GM18909 (cell line): ENCODE data around the gene ISLR2.
"Not testable (repeated sequence)": the region's sequence is repeated elsewhere in the genome, so short reads cannot be mapped to it uniquely, and the experiment has no call there.

Experiments used
- ATAC-seq: cut with Tn5 transposase; IDR thresholded peaks from one replicate; pipeline ENCODE4 v1.9.1; 2021; ENCODE audit warnings: mild to moderate bottlenecking; ENCODE audit not compliant: unreplicated experiment, poor library complexity

The ISLR2 gene, protein sequence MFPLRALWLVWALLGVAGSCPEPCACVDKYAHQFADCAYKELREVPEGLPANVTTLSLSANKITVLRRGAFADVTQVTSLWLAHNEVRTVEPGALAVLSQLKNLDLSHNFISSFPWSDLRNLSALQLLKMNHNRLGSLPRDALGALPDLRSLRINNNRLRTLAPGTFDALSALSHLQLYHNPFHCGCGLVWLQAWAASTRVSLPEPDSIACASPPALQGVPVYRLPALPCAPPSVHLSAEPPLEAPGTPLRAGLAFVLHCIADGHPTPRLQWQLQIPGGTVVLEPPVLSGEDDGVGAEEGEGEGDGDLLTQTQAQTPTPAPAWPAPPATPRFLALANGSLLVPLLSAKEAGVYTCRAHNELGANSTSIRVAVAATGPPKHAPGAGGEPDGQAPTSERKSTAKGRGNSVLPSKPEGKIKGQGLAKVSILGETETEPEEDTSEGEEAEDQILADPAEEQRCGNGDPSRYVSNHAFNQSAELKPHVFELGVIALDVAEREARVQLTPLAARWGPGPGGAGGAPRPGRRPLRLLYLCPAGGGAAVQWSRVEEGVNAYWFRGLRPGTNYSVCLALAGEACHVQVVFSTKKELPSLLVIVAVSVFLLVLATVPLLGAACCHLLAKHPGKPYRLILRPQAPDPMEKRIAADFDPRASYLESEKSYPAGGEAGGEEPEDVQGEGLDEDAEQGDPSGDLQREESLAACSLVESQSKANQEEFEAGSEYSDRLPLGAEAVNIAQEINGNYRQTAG

DNA sequence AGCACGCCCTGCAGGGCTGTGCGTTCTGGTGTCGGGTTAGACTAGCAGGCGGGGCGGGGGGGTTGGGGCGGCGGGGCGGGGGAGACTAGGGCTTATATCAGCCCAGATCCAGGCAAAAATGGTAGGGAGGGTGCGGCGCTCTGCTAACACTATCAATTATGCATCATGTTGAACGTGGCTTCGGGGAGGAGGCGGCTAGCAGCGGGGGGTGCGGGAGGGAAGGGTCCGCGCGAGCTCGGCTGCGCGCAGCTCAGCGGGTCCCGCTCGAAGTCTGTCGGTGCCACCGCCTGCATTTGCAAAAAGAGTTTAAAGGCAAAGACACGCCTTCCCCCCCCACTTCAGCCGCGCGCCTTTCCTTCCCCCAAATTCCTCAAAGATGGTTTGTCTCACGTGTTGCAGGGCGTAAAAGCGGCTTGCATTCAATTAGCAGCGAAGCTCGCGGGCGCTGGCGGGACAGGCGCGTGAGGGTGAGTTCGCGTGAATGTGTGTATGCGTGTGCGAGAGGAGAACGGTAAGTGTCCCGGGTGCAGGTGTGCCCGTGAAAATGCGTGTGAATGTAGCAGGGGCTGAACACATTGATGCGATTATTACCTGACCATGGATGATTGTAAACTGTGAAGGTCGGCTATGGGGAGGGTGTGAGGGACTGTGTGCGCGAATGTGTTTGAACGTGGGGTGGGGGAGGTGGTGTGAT, at the start of gene ISLR2:
TSS of gene ISLR2 (plus strand) at position 432 of the 694 bp plus-strand sequence. CDS start 2,169 bp downstream, outside the sequence.
- no peak for ATAC-seq

DNA sequence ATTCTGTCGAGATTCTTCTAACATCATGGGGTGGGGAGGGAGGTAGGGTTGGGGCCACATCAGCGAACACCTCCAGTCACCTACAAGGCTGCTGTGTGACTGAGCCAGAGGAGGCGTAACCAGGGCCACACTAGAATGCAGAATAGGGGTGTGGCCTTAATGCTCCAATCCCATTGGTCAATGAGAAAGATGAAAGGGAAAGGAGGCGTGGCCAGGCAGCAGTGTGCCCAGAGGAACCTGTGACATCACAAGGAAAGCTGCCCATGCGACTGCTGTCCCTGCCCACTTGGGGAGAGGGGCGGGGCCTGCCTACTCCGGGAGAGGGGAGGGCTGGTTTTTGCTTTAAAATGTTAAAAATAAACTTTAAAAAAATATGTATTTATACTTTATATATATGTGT, 47.9 kb upstream of the ISLR2 start, which contains the start of gene GOLGA6A:
TSS of gene GOLGA6A (minus strand) at position 101 of the 400 bp plus-strand sequence. CDS start at position 60, 41 bp downstream.
- ATAC-seq: not testable (repeated sequence)

DNA sequence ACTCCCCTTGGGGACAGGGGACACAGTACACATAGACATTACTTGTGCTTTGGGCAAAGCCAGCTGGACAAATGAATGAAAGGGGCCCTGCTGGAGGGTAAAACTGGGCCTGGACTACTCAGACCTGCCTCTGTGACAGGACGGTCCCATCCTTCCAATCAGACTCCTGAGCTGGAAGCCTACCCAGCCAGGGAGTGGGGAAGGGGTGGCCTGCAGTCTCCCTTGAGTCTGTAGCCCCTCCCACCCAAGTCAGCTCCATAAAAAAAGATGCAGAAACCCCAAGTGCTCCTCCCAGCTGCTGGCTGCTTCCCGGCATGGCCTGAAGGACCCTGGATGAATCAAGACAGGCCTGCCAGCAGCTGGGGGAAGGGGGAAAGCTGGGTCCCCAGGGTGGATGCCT, 35.8 kb upstream of the ISLR2 start:
- not testable (repeated sequence) for ATAC-seq

DNA sequence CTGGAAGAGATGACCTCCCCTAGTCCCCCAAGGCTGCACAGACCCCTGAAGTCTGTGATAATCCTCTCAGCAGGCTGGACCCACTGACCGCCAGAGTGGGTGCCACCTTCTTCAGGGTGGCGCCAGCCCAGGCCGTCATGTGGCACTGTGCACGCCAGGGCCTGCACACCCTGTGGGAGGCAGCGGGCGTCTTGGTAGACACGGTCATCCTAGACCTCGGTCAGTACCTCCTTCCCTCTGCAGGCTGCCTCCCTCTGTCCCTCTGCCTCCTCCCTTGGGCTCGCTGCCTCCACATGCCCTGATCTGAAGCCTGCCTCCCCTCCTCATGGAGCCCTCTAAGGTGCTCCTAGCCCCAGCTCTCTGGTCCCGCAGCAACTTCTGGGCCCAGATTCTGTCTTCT, 34.8 kb upstream of the ISLR2 start:
- ATAC-seq: not testable (repeated sequence)

DNA sequence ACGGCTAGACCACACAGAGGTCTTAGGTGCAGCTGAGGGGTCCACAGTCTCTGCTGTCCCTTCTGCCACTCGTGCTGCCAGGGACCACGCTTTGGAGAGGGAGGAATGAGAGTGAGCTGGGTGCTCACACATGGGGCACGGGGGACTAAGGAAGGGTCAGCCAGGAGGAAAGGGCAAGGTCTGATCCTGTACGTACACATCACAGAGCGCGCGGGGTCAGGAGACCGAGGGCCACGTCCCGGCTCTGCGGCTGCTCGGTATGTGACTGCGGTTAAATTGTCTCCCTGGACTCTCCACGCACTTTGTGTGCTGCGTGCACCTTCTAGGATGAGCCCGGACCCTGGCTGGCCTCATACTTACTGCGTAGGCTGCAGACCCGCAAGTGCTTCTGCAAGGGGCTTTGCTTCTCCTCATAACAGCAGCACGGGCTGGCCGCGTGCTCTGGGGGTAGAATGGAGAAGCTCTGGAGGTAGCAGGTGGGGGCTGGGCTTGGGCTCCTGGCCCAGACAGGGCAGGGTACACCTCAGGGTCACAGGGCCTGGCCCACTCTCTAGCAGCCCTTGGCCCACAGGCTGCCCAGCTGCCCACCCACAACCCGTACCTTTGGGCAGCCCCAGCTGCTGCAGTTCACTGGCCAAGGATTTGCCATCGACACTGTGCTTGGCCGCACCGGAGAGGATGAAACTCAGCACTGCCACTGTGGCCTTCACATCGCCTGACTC, 33.5 kb upstream of the ISLR2 start:
- ATAC-seq: not testable (repeated sequence)

DNA sequence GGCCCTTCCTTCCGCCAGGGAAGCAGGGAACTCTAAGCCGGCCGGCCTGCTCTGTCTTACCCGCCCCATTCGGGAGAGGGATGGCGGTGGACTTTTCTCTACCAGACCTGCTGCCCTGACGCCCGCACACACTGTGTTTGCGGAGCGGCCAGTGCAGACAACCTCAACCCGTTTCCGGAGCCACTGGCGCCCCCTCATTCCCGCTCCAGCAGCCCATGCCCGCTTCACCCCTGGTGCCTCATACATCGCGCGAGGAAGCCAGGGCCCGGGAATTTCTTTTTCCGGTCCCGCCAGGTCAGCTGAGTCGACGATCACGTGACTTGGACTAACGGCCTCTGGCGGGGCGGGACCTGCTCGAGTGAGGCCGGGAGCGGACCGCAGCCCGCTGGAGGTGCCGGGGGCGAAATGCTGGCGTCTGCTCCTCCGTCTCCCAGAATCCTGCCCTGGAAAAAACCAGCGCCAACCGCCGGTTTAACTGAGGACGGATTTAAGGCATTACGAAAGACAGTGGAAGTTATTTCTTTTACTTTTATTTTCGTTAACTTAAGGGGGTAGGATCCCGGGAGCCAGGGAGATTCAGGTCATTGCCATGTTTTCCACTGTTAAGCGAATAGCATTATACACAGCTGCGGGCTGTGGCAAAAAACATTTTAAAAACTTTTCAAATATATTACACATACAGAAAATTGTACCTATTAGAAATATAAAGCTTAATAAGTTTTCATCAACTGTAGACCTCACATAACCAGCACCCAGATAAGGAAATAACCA, 30.2 kb upstream of the ISLR2 start:
- peak; percentile 89 for ATAC-seq

DNA sequence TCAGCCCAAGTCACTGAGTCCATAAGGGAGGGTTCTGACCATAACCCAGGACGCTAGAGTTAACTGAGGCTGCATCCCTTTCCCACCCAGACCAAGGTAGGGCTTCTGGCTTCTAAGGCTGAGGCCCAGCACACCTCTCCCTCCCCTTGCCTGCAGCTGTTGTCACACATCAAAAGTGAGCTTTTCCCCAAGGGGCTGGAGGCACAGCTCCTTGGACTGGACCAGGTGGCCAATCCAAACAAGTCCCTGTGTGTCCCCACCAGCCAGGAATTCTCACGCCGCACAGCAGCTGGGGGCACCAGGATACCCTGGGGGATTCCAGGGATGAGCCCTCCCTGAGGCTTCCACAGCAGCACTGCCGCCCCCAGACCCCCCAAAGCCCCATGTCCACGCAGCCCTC, 22.3 kb upstream of the ISLR2 start:
- ATAC-seq: no peak

DNA sequence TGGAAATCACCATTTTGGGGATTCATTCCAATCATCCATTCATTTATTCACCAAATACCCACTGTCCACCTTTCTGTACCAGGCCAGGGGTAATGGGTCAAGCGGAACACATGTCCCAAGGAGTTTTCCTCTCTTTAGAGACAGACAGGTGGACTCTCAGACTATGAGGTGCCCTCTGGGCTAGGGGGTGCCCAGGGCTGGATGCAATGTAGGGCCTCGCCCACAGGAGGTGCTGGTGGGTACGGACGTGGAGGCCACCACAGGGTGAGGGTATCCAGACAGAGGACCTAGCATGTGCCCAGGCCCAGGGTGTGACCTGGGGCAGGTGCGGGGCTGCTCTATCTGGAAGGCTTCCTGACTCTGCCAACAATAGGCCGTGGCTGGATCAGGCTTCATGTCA, 21.8 kb upstream of the ISLR2 start:
- ATAC-seq: not testable (repeated sequence)

DNA sequence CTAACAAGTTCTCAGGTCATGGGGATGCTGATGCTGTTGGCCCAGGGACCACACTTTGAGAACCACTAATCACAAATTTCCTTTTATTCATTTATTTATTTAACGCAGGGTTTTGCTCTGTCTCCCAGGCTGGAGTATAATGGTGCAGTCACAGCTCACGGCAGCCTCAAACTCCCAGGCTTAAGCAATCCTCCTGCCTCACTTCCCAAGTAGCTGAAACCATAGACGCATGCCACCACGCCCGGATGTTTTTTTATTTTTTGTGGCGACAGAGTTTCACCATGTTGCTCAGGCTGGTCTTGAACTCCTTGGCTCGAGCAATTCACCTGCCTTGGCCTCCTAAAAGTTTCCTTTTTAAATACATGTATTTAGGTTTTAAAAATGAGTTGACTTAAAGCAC, 20.7 kb upstream of the ISLR2 start:
- no peak for ATAC-seq

DNA sequence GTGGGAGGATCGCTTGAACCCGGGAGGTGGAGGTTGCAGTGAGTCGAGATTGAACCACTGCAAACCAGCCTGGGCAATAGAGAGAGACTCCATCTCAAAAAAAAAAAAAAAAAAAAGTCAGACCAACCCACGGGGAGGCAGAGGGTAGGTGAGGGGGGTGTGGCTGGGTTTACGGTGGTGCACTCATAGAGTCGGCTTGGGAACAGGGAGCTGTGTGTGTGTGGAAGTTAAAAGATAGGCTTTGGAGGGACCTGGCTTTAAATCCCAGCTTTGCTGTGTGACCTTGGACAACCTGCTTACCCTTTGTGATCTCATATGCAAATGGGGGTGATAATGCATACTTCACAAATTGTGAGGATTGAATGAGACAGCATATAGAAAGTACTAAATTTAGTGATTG, 10.0 kb upstream of the ISLR2 start:
- ATAC-seq: no peak

DNA sequence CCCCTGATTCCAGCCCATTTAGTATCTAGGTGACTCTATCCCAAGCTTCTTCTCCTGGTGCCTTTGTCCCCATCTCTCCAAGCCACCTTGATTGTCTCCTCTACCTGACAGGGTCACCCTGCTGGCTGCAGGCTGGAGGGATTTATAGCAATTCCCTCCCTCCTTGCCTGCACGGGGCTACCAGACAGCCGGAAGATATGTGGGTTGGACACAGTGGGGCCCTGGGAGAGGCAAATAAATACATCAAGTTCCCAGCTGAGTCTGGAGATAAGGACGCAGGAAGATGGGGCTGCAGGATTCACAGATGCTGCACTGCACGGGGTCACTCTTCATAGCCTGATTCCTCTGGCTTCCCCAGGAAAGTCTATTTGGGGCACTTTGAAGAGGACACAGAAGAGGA, 9.3 kb upstream of the ISLR2 start:
- no peak for ATAC-seq

DNA sequence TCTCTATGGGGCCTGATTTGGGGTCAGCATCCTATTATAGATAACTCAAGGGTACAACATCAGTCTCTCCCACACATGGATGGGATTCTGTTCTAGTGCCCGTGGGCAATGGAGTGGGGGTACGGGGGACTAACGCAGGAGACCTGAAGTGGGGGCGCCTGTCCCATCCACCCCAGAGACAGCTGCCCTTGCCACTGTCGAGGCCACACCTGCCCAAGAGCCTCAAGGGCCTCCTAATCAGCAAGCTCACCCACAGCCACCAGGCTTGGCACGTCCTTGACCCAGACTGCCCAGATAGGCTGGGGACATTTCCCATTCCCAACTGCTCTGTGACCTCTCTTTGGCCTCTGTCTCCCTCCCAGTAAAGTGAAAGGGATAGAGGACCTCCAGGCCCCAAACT, 8.5 kb upstream of the ISLR2 start:
- no peak for ATAC-seq

DNA sequence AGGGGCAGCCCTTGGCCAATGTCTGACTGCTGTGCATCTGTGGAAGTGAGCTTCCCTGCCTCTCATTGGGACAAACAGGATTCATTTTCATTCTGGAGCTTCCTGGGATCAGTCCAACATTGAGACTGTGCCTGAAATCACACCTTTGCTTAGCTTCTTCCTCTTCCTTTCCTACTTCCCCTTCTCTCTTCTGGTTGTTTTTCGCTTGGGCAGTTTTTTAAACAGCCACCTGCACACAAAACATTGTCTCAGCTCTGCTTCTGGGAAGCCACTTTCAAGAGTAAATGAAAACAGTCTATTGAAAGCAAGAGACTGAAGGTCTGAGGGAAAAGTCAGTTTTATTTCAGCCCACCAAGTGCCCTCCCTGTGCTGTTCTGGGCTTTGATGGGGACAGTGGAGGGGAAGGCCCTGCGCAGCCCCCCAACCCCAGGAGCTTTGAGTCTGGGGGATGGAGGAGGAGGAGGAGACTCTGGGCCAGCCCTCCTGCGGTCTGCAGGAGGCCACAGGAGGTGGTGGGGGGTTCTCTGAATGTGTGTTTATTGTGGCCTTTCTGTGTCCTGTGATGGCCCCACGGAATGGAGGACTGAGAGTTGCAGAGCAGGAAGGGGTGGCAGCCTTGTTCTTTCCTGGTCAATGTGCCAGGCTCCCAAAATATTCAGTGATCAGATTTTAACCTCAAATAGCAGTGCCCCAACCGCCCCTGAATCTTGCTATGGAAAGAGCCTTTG, 7.8 kb upstream of the ISLR2 start:
- no peak for ATAC-seq

DNA sequence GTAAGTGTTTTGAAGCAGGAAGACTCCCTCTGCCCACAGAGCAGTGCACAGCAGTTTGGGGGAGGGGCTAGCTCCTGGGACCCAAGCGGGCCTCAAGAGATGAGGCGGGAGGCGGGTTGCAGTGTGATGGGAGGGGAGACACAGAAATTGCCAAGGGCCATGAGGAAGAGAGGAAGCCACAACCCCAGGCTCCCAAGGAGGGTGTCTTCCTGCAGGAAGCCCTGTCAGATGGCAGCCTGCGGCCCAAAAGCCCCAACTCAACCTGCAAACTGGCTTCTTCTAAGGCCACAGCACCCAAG, 7.3 kb upstream of the ISLR2 start:
- no peak for ATAC-seq

DNA sequence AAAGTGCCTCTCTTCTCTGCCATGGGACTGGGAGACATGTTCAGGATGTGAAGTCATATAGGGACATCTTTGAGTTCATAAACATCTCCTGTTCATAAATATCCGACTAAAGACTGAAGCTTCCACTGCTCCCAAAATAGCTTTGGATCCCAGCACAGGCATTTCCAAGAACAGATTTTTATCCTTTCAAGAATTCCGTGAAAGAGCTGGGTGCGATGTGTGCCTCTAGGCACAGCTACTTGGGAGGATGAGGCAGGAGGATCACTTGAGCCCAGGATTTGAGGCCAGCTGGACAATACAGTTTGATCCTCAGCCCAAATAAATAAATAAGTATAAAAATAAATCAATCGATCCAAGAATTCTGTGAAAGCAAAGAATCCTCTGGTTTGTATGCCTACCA, 6.7 kb upstream of the ISLR2 start:
- no peak for ATAC-seq

DNA sequence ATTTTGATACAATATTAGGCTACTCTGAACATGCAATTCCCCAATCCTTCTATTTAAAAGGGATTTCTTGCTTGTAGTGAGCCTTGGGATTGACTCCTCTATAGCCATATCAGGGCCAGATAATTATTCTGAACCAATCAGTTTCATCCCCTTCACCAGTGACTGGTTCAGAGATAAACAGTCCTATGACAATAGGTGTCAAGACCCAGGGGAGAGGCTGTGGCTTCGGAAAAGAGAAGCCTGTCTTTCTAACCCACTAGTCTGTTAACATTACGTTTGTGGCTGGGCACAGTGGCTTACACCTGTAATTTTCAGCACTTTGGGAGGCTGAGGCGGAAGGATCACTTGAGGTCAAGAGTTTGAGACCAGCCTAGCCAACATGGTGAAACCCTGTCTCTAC, 6.2 kb upstream of the ISLR2 start:
- ATAC-seq: no peak

DNA sequence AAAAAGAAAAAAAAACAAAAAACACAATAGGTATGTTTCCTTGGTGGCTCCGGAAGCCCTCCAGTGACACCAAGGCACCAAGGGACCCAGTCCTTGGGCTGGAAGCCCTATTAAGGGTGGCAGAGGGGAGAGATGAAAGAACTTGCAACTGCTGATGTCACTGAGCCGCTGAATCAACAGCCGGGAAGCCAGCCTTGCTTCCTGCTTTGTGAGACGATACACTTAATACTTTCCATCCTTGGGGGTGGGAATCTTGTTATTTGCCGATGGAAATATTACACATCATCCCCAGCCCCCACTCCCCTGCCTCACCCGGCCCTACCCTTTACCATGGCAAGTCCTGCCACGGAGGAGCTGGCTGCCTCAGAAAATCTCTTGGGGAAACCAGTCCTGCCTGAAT, 5.6 kb upstream of the ISLR2 start:
- ATAC-seq: no peak

DNA sequence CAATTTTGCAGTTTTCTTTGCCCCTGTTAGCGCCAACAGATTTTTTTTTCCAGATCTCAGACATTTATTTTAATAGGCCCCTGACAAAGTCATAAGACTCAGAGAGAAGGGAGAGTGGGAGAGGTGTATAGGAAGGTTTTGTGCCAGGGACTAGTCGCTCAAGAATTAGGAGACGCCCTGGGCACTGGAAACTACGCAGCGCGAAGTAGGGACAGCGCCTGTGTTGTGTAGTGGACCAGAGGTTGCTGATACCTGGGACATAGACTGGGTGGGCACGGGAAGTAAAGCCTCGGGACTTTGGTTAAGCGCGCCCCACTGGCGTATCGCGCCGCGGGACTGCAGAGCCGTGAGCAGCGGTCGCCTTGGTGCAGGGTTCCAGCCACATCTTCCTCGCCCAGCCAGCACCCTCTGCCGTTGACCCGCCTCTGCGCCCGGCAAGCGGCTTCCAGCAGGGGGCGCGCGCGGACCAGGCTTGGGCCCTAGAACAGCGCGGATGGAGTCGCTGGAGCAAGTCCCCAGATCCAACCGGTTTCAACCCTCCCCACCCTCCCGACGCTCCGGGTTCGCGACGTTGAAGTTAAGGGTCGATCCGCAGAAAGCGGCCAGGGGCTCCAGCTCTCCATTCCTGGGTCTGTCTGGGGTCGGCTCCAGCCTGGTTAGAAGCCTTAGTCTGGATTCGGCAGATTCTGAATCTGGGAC, 3.0 kb upstream of the ISLR2 start:
- ATAC-seq: peak; percentile 67
